OCI-LY7 (cell line): Measurements from ENCODE around the gene GNG11.

Experiments used
- CTCF ChIP-seq: fragments of 200-600 bp; sonication (generic); conservative IDR thresholded peaks from 2 replicates; pipeline ENCODE4 v1.5.1; 2014; ENCODE audit warnings: mild to moderate bottlenecking, antibody characterized with exemption, low read length, moderate library complexity, mixed read lengths
- EZH2phosphoT487 ChIP-seq: fragments of 200-600 bp; sonication (generic); IDR thresholded peaks from 2 replicates; pipeline ENCODE4 v1.6.1; 2018; ENCODE audit warnings: low read depth, borderline replicate concordance, mild to moderate bottlenecking, mixed run types, antibody characterized with exemption, low read length, moderate library complexity, mixed read lengths

GRCh38 chr7:93889261-93889660, 32.3 kb upstream of the GNG11 start:
- TF ChIP-seq CTCF (no peak), EZH2phosphoT487 (no peak)
